GM19467 (cell line): ENCODE data around the gene PRR33.

ENCODE experiments used
- ATAC-seq: cut with Tn5 transposase; IDR thresholded peaks from one replicate; pipeline ENCODE4 v1.9.1; 2021; ENCODE audit warnings: mild to moderate bottlenecking, moderate library complexity; ENCODE audit not compliant: unreplicated experiment

The PRR33 gene

GRCh38 chr11:1839924-1840779, 51.5 kb downstream of the PRR33 start:
- peak; percentile 55 for ATAC-seq

GRCh38 chr11:1839204-1839923, 52.3 kb downstream of the PRR33 start:
- no peak for ATAC-seq

GRCh38 chr11:1838426-1839144, 53.1 kb downstream of the PRR33 start, which contains the start of gene TNNI2:
Gene TNNI2 (plus strand): TSS chr11:1838981. CDS start chr11:1839697, 716 bp downstream.
- no peak for ATAC-seq
